HG03354 (cell line): ENCODE data around the gene ENTHD1.
"Not testable (repeated sequence)": the region's sequence is repeated elsewhere in the genome, so short reads cannot be mapped to it uniquely, and the experiment has no call there.

Experiments
- ATAC-seq: cut with Tn5 transposase; IDR thresholded peaks from one replicate; pipeline ENCODE4 v1.9.1; 2021; ENCODE audit warnings: mild to moderate bottlenecking; ENCODE audit not compliant: unreplicated experiment, poor library complexity, severe bottlenecking

The ENTHD1 gene

GRCh38 chr22:39859903-39860588 lies 33.5 kb downstream of the ENTHD1 start:
- no peak for ATAC-seq

- ATAC-seq, result no peak
Measured at GRCh38 chr22:39856588-39856987, 37.0 kb downstream of the ENTHD1 start.

GRCh38 chr22:39852799-39853198 lies 40.8 kb downstream of the ENTHD1 start:
- ATAC-seq, result no peak

- no peak for ATAC-seq
Measured at GRCh38 chr22:39851606-39852315, 41.8 kb downstream of the ENTHD1 start.

GRCh38 chr22:39847477-39847876 lies 46.1 kb downstream of the ENTHD1 start:
- ATAC-seq, result no peak

- not testable (repeated sequence) for ATAC-seq
Measured at GRCh38 chr22:39846539-39846938, 47.0 kb downstream of the ENTHD1 start.

- no peak for ATAC-seq
Measured at GRCh38 chr22:39845529-39845928, 48.0 kb downstream of the ENTHD1 start.

- ATAC-seq, result no peak
Measured at GRCh38 chr22:39839917-39840510, 53.5 kb downstream of the ENTHD1 start.

- no peak for ATAC-seq
Measured at GRCh38 chr22:39839204-39839603, 54.4 kb downstream of the ENTHD1 start.

GRCh38 chr22:39833610-39834009 lies 60.0 kb downstream of the ENTHD1 start:
- no peak for ATAC-seq

GRCh38 chr22:39833093-39833492 lies 60.5 kb downstream of the ENTHD1 start:
- no peak for ATAC-seq

- no peak for ATAC-seq
Measured at GRCh38 chr22:39832627-39833074, 60.9 kb downstream of the ENTHD1 start.

- ATAC-seq, result peak; percentile 76
Measured at GRCh38 chr22:39825661-39826102, 67.9 kb downstream of the ENTHD1 start.

- no peak for ATAC-seq
Measured at GRCh38 chr22:39821008-39821407, 72.6 kb downstream of the ENTHD1 start.

- no peak for ATAC-seq
Measured at GRCh38 chr22:39820256-39820655, 73.3 kb downstream of the ENTHD1 start.

GRCh38 chr22:39819429-39819828 lies 74.1 kb downstream of the ENTHD1 start:
- no peak for ATAC-seq

GRCh38 chr22:39818094-39818493 lies 75.5 kb downstream of the ENTHD1 start:
- no peak for ATAC-seq

- ATAC-seq, result no peak
Measured at GRCh38 chr22:39815932-39816331, 77.6 kb downstream of the ENTHD1 start.

GRCh38 chr22:39814899-39815298 lies 78.7 kb downstream of the ENTHD1 start:
- ATAC-seq, result no peak

GRCh38 chr22:39809772-39810557 lies 83.6 kb downstream of the ENTHD1 start:
- ATAC-seq, result no peak
